CD4-positive, alpha-beta T cell treated with Interferon gamma for 1 hour (primary cell): Measurements from ENCODE around the gene SRRT.

Experiments
- DNase-seq: peaks from one replicate; pipeline ENCODE4 v3.0.0-alpha.2; 2020

SRRT gene

GRCh38 chr7:100882785-100883526 is 8.1 kb downstream of the SRRT start:
- no peak for DNase-seq

- peak; percentile 66 for DNase-seq
Measured at GRCh38 chr7:100884736-100885439, 10.0 kb downstream of the SRRT start.

GRCh38 chr7:100885440-100886141 is 10.7 kb downstream of the SRRT start:
- DNase-seq: no peak

GRCh38 chr7:100886142-100886935 is 11.4 kb downstream of the SRRT start:
- no peak for DNase-seq

GRCh38 chr7:100886936-100887515 is 12.1 kb downstream of the SRRT start:
- DNase-seq: no peak

- peak; percentile 78 for DNase-seq
Measured at GRCh38 chr7:100887516-100888290, 12.8 kb downstream of the SRRT start.

GRCh38 chr7:100888291-100888987 is 13.5 kb downstream of the SRRT start:
- no peak for DNase-seq

GRCh38 chr7:100888988-100889750 is 14.3 kb downstream of the SRRT start, which contains the start of gene UFSP1:
Gene UFSP1, minus strand, starts transcription at chr7:100889715. Its CDS starts 444 bp downstream, at chr7:100889271.
- DNase-seq: no peak

- DNase-seq: no peak
Measured at GRCh38 chr7:100890653-100891567, 16.0 kb downstream of the SRRT start.

GRCh38 chr7:100891568-100892247 is 16.8 kb downstream of the SRRT start:
- no peak for DNase-seq

- no peak for DNase-seq
Measured at GRCh38 chr7:100892364-100893317, 17.7 kb downstream of the SRRT start.

- DNase-seq: no peak
Measured at GRCh38 chr7:100893318-100893895, 18.5 kb downstream of the SRRT start.

- no peak for DNase-seq
Measured at GRCh38 chr7:100893910-100894721, 19.2 kb downstream of the SRRT start.

- peak; percentile 42 for DNase-seq
Measured at GRCh38 chr7:100894860-100895700, 20.2 kb downstream of the SRRT start.

- DNase-seq: no peak
Measured at GRCh38 chr7:100895701-100895955, 20.7 kb downstream of the SRRT start, which contains the start of gene ACHE. Gene ACHE, minus strand, starts transcription at chr7:100895888. Its CDS starts 1,656 bp downstream, at chr7:100894232.
